Measurements from ENCODE around the gene CCNK. TPM values are rescaled to one million over a fixed set of nuclear protein-coding genes. Genes with fewer than 3 reads are reported as not detected.

CCNK gene
- total RNA-seq, 2 donors from 2014 or later, result 65.8 to 67.7 TPM

- H3K9me3 ChIP-seq, result no peaks in the 10 kb centered on the region
- TF ChIP-seq CTCF (IDR thresholded peaks at IDR 0.05), result no peak
- H3K4me3 ChIP-seq, result no peak overlapping the region
- H3K4me1 ChIP-seq, result no peaks in the 10 kb centered on the region
- H3K36me3 ChIP-seq, result no peaks in the 10 kb centered on the region
- H3K27ac ChIP-seq, result no peak overlapping the region
- intact Hi-C loops (cut with DNase I), result no loop called here
- DNase-seq, result no peak
- H3K9ac ChIP-seq (ENCODE audit: low read depth in 2 of 2, low read length in 2 of 2), result no peak overlapping the region
- H3K27me3 ChIP-seq, result no peaks in the 10 kb centered on the region
These were observed 65.1 kb downstream of the CCNK start for GRCh38 chr14:99546234-99546879.

GRCh38 chr14:99548255-99548654 is 67.0 kb downstream of the CCNK start:
- H3K36me3 ChIP-seq, result no peaks in the 10 kb centered on the region
- no peaks in the 10 kb centered on the region for H3K9me3 ChIP-seq
- no peak overlapping the region for H3K27ac ChIP-seq
- H3K9ac ChIP-seq (ENCODE audit: low read depth in 2 of 2, low read length in 2 of 2), result no peak overlapping the region
- H3K27me3 ChIP-seq, result no peaks in the 10 kb centered on the region
- no peak for DNase-seq
- no peaks in the 10 kb centered on the region for H3K4me1 ChIP-seq
- intact Hi-C loops (cut with DNase I), result no loop called here
- H3K4me3 ChIP-seq, result no peak overlapping the region
- no peak for TF ChIP-seq CTCF (IDR thresholded peaks at IDR 0.05)

- Histone ChIP-seq H3K27ac (no peak overlapping the region), H3K9me3 (no peaks in the 10 kb centered on the region), H3K36me3 (no peaks in the 10 kb centered on the region), H3K27me3 (no peaks in the 10 kb centered on the region), H3K4me3 (no peak overlapping the region), H3K4me1 (no peaks in the 10 kb centered on the region), H3K9ac (ENCODE audit: low read depth in 2 of 2, low read length in 2 of 2) (no peak overlapping the region)
- DNase-seq, result no peak
- intact Hi-C loops (cut with DNase I), result no loop called here
- TF ChIP-seq CTCF (IDR thresholded peaks at IDR 0.05), result no peak
These were observed 67.8 kb downstream of the CCNK start for GRCh38 chr14:99548871-99549515.

GRCh38 chr14:99549684-99550083 is 68.5 kb downstream of the CCNK start:
- Histone ChIP-seq H3K4me3 (no peak overlapping the region), H3K9me3 (no peaks in the 10 kb centered on the region), H3K36me3 (no peaks in the 10 kb centered on the region), H3K27me3 (no peaks in the 10 kb centered on the region), H3K27ac (no peak overlapping the region), H3K4me1 (no peaks in the 10 kb centered on the region), H3K9ac (ENCODE audit: low read depth in 2 of 2, low read length in 2 of 2) (no peak overlapping the region)
- no peak for DNase-seq
- TF ChIP-seq CTCF (IDR thresholded peaks at IDR 0.05), result no peak
- intact Hi-C loops (cut with DNase I), result no loop called here

GRCh38 chr14:99550387-99550992 is 69.3 kb downstream of the CCNK start:
- Histone ChIP-seq H3K9me3 (no peaks in the 10 kb centered on the region), H3K4me1 (no peaks in the 10 kb centered on the region), H3K9ac (ENCODE audit: low read depth in 2 of 2, low read length in 2 of 2) (no peak overlapping the region), H3K36me3 (no peaks in the 10 kb centered on the region), H3K27ac (no peak overlapping the region), H3K27me3 (no peaks in the 10 kb centered on the region), H3K4me3 (no peak overlapping the region)
- TF ChIP-seq CTCF (IDR thresholded peaks at IDR 0.05), result no peak
- intact Hi-C loops (cut with DNase I), result no loop called here
- DNase-seq, result no peak
